ENCODE results near the gene NIM1K.
"Not testable (repeated sequence)": the region's sequence is repeated elsewhere in the genome, so short reads cannot be mapped to it uniquely, and the experiment has no call there.

The NIM1K gene

DNA sequence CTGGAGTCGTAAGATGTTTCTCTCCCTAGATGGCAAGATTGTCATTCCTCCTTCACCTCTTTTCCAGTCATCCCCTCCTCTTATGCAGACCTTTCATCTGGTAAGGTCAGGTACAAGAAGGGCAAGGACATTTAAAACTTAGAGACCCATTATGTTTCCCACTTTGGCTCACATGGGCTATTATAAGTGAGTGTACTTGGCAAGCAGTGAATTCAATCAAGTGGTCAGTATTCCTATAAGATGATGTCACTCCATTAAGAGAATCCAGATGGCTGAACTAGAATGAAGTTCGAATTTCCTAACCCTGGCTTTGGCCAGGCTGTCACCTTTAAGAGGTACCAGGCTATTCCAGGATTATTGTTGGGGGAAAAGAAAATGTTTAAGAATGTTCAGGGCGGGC, 39.1 kb upstream of the NIM1K start:
- H3K27ac ChIP-seq: no peak overlapping the region
- TF ChIP-seq, protein P1, sequence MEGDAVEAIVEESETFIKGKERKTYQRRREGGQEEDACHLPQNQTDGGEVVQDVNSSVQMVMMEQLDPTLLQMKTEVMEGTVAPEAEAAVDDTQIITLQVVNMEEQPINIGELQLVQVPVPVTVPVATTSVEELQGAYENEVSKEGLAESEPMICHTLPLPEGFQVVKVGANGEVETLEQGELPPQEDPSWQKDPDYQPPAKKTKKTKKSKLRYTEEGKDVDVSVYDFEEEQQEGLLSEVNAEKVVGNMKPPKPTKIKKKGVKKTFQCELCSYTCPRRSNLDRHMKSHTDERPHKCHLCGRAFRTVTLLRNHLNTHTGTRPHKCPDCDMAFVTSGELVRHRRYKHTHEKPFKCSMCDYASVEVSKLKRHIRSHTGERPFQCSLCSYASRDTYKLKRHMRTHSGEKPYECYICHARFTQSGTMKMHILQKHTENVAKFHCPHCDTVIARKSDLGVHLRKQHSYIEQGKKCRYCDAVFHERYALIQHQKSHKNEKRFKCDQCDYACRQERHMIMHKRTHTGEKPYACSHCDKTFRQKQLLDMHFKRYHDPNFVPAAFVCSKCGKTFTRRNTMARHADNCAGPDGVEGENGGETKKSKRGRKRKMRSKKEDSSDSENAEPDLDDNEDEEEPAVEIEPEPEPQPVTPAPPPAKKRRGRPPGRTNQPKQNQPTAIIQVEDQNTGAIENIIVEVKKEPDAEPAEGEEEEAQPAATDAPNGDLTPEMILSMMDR (IDR thresholded peaks at IDR 0.05): no peak
- TF ChIP-seq ZFX (IDR thresholded peaks at IDR 0.05; ENCODE audit: borderline replicate concordance): no peak

DNA sequence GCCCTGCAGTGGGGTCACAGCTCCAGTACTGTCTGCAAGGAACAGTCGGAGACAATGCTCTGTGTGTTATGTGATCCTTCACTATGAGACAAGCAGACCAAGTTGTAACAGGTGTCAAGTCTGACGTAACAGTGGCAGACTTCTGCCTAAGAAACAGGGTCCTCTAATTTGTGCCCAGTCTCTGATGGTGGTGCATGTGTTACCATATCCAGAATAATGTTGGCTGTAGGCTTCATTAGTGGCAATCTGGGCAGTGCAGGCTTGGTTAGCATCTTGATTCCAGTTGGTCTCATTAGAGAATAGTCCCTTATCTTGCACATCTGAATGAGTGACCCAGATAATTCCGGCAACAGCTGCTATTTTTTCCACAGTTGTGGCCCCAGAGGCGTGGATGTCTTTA, 37.6 kb upstream of the NIM1K start:
- TF ChIP-seq, protein P1 (IDR thresholded peaks at IDR 0.05): no peak
- no peak for TF ChIP-seq ZFX (IDR thresholded peaks at IDR 0.05; ENCODE audit: borderline replicate concordance)
- H3K27ac ChIP-seq: no peak overlapping the region

DNA sequence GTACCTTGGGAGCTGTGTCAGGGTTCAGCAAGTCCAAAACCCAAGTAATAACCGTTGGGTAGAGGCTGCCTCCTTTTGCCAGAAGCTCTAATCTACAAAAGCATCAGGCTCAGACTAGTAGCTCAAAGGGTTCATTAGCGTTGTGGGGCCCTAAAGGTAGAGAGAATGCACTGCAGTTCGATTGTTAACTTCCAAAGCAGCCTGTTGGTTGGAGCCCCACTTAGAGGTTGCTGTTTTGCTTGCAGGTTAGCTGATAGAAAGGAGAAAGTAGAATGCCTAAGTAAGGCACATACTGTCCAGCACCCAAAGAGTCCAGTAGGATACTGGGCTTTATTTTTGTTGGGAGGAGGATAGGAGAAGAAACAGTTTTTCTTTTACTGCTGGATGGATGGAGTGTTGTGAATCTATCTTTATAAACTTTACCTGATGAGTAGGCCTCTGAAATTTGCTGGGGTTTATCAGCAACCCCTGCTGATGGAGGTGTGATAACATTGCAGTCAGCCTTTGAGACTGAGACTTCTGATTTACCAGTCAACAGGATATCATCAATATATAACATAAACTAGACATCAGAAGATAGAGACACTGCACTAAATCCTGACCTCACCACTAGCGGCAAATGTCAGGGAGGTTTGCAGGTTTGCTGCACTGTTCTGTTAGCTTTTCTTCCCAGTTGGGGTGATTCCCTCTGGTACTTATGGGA, 36.5 kb upstream of the NIM1K start:
- no peak overlapping the region for H3K27ac ChIP-seq
- TF ChIP-seq ZFX (IDR thresholded peaks at IDR 0.05; ENCODE audit: borderline replicate concordance): no peak
- TF ChIP-seq, protein P1 (IDR thresholded peaks at IDR 0.05): no peak

DNA sequence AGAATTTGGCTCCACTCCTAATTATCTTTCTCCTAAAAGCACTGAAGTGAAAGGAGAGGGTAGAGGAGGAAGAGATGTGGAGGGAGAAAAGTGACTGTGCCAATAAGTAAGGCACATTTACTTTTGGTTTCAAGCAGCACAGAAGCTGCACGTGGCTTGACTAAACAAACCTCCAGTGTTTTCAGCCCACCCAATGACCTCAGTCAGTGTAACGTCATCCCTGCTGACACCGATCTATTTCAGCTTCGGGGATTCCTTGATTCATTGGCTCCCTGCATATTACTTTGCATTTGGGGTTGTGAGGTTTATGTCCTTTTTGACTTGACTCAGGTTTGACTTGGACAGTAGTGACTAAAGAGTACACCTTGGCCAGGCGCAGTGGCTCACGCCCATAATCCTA, 35.6 kb upstream of the NIM1K start:
- TF ChIP-seq ZFX (IDR thresholded peaks at IDR 0.05; ENCODE audit: borderline replicate concordance): no peak
- TF ChIP-seq, protein P1 (IDR thresholded peaks at IDR 0.05): no peak
- H3K27ac ChIP-seq: no peak overlapping the region

DNA sequence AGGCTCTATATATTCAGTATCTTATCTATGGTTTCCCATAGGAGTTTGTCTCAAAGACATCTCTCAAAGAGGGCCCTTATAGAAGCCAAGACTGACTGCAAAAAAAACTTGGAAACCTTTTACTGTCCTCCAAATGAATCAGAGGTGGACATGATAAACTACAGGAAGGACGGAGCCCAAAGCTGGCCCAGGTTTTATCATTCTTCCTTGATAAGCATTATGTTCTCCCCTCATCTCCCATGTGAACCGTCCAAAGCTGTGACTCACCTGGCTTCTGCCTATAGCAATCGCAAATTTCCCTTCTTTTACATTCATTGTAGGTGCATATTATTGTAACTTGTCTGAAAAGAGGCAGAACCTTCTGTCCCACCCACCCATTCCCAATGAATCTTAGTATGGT, 35.0 kb upstream of the NIM1K start:
- no peak for TF ChIP-seq ZFX (IDR thresholded peaks at IDR 0.05; ENCODE audit: borderline replicate concordance)
- TF ChIP-seq, protein P1 (IDR thresholded peaks at IDR 0.05): no peak
- H3K27ac ChIP-seq: no peak overlapping the region

DNA sequence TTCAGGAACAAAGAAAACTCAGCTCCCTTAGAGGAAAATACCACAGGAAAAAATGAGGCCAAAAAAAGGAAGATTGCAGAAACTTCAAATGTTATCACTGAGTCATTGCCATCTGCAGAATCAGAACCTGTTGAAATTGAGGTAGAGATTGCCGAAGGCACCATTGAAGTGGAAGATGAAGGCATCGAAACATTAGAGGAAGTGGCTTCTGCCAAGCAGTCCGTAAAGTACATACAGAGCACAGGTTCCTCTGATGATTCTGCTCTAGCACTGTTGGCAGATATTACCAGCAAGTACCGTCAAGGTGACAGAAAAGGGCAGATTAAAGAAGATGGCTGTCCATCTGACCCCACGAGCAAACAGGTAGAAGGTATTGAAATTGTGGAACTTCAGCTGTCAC, 30.8 kb upstream of the NIM1K start:
- H3K27ac ChIP-seq: no peak overlapping the region
- no peak for TF ChIP-seq ZFX (IDR thresholded peaks at IDR 0.05; ENCODE audit: borderline replicate concordance)
- TF ChIP-seq, protein P1 (IDR thresholded peaks at IDR 0.05): no peak

DNA sequence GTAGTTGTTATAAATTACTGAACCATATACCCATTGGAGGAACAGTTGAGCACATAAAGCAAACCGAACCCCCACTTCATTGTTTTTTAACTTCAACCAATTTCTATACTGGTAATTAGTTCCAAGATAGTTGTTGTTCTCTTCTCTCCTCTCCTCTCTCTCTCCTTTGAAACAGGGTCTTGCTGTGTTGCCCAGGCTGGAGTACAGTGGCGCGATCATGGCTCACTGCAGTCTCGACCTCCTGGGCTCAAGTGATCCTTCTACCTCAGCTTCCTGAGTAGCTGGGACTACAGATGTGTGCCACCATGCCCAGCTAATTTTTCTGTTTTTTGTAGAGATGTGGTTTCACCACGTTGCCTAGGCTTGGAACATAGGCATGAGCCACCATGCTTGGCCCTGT, 27.2 kb upstream of the NIM1K start:
- not testable (repeated sequence) for H3K27ac ChIP-seq

DNA sequence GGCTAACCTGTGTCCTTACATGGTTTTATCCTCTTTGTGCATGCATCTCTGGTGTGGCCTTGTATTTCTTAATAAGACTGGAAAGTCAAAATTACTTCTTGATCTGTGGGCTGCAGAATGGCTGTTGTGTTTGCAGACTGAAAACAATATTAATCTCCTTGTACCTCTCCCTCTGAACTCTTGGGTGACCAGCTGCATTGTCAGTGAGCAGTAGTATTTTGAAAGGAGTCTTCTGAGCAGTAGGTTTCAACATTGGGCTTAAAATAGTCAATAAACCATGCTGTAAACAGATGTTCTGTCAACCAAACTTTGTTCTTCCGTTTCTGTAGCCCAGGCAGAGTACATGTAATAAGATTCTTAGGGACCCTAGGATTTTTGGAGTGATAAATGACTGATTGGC, 26.7 kb upstream of the NIM1K start:
- no peak overlapping the region for H3K27ac ChIP-seq
- TF ChIP-seq ZFX (IDR thresholded peaks at IDR 0.05; ENCODE audit: borderline replicate concordance): no peak
- TF ChIP-seq, protein P1 (IDR thresholded peaks at IDR 0.05): no peak
